NCI-H2196 (cell line): ENCODE measurements around the gene TNNI3.

ENCODE experiments used
- DNase-seq: peaks from one replicate; lab custom pipeline; 2025; ENCODE audit not compliant: unreplicated experiment; lab: John Stamatoyannopoulos, UW

The TNNI3 gene

GRCh38 chr19:55147545-55148251 is 9.8 kb downstream of the TNNI3 start:
- peak; percentile 37 for DNase-seq

- DNase-seq, result peak; percentile 85
Measured at GRCh38 chr19:55146705-55147273, 10.7 kb downstream of the TNNI3 start.

- DNase-seq, result peak; percentile 73
Measured at GRCh38 chr19:55146078-55146704, 11.3 kb downstream of the TNNI3 start.

DNA sequence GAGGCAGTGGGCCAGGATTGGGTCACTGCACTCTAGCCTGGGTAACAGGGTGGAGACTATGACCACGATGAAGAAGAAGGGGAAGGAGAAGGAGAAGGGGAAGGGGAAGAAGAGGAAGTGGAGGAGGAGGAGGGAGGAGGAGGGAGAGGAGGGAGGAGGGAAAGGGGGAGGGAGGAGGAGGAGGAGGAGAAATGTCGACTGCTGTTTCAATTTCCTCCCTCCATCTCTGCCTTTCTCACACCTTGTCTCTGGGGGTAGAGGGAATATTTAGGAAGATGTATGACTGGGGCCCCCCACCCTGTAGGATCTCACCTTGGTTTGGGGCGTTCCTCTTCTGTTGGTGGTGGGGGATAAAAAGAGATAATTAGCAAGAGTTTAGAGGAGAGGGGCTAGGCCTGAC is 12.3 kb downstream of the TNNI3 start:
- DNase-seq, result no peak

- DNase-seq, result no peak
Measured at GRCh38 chr19:55141696-55142095, 15.8 kb downstream of the TNNI3 start.

- no peak for DNase-seq
Measured at GRCh38 chr19:55137915-55138314, 19.6 kb downstream of the TNNI3 start.

DNA sequence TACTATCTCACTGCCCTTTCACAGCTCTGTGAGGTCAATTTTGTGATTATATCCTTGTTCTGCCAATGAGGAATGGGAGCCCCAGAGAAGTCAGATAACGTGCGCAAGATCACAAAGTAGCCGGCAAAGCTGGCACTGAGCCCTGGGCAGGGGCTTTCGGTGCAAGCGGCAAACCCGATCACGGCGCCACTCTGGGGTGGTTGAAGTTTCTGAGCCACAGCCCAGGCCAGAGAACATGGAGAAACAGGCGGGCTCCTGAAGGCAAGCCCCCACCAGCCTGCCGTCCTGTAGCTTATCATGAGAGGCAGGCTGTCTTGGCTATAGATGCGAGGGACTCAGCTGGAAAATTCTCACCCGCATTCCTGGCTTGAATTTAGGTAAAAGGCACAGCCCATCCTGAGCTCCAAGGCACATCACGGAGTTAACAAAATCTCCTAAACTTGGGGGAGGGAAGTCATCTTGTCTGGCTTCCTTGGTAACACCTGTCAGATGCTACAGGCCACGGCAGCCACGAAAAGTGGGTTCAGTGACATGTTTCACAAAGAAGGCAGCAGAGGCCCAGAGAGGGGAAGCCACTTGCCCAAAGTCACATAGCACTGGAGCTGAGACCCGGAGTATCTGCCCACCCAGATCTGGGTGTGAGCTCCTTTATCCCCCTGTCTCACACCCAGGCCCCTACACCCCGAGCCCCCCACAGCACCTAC is 21.0 kb downstream of the TNNI3 start:
- DNase-seq, result no peak

DNA sequence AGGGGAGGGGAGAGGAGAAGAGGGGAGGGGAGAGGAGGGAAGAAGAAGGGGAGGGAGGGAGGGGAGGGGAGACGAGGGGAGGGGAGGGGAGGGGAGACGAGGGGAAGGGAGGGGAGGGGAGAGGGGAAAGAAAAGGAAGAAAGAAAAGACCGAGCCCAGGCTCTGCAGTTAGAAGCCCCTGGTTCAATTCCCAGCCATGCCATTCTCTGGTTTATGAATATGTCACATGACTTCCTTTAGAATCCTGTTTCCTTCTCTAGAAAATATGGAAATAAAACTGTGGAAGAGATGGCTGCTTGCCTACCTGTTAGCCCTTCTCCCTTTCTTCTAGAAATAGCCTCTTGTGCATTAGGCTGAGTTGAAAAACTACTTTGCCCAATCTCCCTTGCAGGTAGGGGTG is 22.8 kb downstream of the TNNI3 start:
- DNase-seq, result no peak

DNA sequence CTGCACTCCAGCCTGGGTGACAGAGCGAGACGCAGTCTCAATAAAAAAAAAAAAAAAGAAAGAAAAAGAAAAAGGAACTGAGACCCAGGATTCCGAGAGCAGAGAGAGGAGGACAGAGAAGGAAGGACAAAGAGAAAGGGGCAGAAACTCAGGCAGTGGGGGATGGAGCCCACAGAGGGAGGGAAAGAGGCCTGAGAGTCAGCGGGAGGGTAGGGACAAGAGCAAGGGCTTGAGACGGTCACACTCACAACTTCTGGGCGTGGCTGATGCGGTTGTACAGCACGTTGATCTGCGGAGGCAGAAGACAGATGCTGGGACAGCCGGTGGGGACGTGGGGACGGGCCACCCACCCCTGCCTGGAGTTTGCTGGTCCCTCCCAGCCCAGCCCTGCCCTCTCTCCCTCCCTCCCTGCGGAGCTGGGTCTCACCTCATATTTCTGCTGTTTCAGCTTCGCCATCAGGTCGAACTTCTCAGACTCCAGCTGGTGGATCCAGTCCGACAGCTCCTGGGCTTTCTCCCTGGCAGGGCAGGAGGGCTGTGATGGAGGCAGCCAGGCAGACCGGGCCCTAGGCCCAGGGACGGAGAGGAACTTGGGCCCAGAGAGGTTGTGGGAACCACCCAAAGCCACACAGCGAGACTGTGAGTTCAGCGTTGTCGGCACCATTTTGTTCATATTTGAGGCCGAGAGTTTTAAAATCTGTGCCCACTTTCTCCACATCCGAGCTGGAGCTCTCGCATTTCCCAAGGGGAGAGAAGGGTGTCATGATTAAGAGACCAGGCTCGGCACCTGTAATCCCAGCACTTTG is 23.7 kb downstream of the TNNI3 start:
- DNase-seq, result no peak

- no peak for DNase-seq
Measured at GRCh38 chr19:55132453-55133129, 24.9 kb downstream of the TNNI3 start.

DNA sequence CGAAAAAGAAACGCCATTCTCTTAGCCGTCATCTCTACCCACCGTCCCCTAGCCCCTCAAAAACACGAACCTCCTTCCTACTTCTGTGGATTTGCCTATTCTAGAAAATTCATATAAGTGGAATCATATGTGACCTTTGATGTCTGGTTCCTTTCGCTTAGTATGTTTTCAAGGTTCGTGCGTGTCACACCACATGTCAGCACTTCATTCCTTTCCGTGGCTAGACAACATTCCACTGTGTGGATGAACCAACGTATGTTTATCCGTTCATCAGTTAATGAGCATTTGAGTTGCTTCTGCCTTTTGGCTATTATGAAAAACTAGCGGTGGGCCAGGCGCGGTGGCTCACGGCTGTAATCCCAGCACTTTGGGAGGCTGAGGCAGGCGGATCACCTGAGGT is 26.1 kb downstream of the TNNI3 start:
- no peak for DNase-seq

GRCh38 chr19:55119053-55119452 is 38.5 kb downstream of the TNNI3 start:
- DNase-seq, result no peak

DNA sequence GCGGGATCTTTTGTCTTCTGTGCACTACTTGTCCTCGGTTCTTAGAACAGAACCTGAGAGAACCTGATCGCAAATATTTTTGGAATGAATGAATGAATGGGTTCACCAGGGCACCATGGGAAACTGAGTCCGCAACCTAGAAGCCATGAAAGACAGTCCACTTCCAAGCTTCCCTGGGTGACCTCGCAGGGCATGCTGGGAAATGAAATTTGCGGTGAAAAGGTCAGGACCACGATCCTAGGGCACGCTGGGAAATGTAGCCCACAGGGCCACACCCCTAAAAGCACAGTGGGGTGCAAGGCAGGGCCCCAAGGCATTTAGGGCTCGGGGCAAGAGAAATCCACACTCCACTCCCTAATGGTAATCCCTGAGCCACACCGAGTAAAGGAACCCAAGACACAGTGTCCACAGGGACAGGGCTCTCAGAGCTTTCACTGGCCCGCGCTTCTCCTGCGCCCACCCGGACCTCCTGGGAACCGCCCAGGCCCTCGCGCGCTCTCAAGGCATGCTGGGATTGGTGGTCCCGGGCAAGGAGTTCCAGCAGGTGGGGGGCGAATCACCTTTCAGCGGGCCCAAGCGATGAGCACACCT is 39.0 kb downstream of the TNNI3 start:
- no peak for DNase-seq

- DNase-seq, result peak; percentile 99
Measured at GRCh38 chr19:55117663-55118391, 39.7 kb downstream of the TNNI3 start.

GRCh38 chr19:55116859-55117662 is 40.5 kb downstream of the TNNI3 start, which contains the start of gene PPP1R12C:
PPP1R12C (minus strand) TSS chr19:55117637; CDS start chr19:55117543, 94 bp downstream.
- no peak for DNase-seq

DNA sequence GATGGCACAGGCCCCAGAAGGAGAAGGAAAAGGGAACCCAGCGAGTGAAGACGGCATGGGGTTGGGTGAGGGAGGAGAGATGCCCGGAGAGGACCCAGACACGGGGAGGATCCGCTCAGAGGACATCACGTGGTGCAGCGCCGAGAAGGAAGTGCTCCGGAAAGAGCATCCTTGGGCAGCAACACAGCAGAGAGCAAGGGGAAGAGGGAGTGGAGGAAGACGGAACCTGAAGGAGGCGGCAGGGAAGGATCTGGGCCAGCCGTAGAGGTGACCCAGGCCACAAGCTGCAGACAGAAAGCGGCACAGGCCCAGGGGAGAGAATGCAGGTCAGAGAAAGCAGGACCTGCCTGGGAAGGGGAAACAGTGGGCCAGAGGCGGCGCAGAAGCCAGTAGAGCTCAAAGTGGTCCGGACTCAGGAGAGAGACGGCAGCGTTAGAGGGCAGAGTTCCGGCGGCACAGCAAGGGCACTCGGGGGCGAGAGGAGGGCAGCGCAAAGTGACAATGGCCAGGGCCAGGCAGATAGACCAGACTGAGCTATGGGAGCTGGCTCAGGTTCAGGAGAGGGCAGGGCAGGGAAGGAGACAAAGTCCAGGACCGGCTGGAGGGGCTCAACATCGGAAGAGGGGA is 41.2 kb downstream of the TNNI3 start:
- no peak for DNase-seq

DNA sequence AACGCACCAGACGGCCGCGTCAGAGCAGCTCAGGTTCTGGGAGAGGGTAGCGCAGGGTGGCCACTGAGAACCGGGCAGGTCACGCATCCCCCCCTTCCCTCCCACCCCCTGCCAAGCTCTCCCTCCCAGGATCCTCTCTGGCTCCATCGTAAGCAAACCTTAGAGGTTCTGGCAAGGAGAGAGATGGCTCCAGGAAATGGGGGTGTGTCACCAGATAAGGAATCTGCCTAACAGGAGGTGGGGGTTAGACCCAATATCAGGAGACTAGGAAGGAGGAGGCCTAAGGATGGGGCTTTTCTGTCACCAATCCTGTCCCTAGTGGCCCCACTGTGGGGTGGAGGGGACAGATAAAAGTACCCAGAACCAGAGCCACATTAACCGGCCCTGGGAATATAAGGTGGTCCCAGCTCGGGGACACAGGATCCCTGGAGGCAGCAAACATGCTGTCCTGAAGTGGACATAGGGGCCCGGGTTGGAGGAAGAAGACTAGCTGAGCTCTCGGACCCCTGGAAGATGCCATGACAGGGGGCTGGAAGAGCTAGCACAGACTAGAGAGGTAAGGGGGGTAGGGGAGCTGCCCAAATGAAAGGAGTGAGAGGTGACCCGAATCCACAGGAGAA is 42.0 kb downstream of the TNNI3 start:
- no peak for DNase-seq
